Globus pallidus (tissue), 1 donor: ENCODE measurements around the gene XYLT1.

ENCODE experiments used
- DNase-seq: peaks from one replicate; pipeline ENCODE4 v3.0.0-alpha.2; 2015; ENCODE audit warnings: low spot score

The XYLT1 gene

GRCh38 chr16:17224879-17225281 lies 245.9 kb downstream of the XYLT1 start:
- DNase-seq: peak; percentile 63

- DNase-seq: no peak
These were observed 246.4 kb downstream of the XYLT1 start for GRCh38 chr16:17224350-17224749.

- DNase-seq: no peak
These were observed 247.2 kb downstream of the XYLT1 start for GRCh38 chr16:17223576-17223975.

DNA sequence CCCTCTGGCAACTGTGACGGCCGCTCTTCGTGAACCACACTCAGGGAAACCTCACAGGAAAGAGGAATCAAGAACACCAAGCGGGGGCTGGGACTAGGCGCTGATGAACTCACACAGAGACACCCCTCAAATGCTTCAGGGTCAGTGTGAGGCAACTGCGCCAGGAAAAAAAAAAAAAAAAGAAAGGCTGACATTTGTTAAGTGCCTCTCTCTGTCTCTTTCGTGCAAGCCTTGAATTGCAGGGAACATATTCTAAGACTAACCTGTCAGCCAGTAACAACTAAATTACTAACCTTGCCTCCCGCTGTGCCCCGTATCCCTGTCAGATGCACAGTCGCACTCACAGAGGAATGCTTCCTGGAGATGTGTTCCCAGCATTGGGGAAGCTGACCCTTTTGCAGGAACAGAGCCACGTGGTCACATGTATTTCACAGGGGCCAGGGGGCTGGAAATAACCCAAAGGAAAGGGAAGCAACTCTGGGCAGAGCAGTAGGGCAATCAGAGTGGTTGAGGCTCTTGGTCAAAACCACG lies 247.8 kb downstream of the XYLT1 start:
- peak; percentile 57 for DNase-seq

GRCh38 chr16:17219991-17220390 lies 250.8 kb downstream of the XYLT1 start:
- no peak for DNase-seq

DNA sequence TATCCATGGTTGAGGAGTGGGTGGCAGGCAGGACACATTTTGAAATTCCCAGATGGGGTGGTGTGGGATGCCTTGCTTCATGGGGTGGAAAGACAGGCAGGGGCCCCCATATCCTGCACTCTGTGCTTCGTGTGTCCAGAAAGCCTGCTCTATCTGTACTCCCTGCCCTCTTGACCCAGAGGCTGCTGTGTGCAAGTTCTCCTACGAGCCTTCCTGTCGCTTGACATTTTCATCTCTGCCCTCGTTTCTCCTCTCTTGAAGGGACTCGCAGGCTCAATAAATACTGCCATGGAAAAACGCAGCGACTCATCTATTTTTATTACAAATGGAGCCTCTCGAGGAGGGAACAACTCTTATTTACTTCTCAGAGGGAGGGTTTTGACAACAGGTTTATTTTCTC lies 254.8 kb downstream of the XYLT1 start:
- no peak for DNase-seq

DNA sequence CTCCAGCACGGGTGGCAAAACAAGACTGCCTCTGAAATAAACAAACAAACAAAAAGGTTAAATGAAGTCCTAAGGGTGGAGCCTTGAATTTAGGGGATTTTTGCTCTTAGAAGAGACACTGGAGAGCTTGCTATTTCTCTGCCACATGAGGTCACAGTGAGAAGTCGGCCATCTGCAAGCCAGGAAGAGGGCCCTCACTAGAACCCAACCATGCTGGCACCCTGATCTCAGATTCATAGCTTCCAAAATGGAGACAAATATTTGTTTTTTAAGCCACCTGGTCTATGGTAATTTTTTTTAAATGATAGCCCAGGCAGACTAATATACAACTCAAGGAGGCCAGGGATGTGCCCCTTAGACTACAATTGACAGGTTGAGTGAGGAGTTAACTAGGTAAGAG lies 255.5 kb downstream of the XYLT1 start:
- DNase-seq: no peak

DNA sequence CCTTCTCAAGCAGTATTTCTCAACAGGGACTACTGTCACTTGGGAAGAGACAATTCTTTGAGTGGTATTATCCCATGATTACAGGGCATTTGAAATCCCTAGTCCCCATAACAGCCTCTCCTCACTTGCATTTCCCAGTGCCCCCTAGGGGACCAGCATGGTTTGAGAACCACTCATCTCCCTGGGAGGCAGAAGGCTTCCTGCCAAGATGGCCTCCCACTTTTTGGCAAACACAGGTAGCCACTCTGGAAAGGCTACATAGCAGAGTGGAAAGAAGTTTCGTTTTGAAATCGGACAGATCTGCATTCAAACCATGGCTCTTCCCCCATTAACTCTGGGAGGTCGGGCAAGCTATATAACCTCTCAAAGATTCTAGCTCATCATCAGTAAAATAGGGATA lies 256.8 kb downstream of the XYLT1 start:
- DNase-seq: no peak

DNA sequence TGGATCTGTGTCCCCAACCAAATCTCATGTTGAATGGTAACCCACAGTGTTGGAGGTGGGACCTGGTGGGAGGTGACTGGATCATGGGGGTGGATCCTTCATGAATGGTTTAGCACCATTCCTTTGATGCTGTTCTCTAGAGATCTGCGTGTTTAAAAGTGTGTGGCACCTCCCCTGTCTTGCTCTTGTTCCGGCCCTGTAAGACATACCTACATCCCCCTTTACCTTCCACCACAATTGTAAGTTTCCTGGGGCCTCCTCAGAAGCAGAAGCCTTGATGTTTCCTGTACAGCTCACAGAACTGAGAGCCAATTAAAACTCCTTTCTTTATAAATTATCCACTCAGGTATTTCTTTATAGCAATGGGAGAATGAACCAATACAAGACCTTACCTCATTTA lies 257.7 kb downstream of the XYLT1 start:
- no peak for DNase-seq

DNA sequence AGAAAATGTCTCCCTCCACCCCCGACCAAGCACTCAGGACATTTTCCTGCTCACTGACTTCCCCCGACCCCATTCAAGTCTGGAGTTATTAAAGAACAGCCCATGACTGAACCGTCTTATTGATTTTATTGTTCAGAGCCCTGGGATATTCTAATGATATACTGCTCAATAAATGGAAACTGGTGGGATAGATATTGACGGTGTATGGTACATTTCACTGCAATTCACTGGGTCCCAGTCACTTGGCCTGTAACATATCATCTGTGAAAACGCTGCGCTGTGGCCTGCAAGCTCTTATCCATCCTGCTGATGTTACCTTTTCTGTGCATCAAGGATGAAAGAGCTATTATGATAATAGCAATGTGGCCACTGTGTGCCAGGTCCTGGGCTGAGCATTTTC lies 258.2 kb downstream of the XYLT1 start:
- DNase-seq: no peak

GRCh38 chr16:17211797-17212196 lies 259.0 kb downstream of the XYLT1 start:
- DNase-seq: no peak

DNA sequence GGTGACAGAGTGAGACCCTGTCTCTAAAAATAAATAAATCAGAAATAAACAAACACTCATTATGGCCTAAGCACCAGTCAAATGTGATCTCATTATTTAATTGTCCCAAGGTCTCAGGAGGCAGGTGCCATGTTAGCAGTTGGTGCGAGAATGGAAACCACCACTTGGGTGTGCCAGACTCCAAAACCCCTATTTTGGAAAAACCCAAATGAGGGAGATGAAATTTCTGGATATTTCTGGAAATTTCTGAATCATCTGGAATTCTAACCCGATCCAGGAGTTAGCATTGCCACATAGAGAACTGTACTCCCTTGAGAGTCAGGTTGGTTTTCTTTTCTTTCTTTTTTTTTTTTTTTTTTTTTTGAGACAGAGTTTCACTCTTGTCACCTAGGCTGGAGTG lies 264.0 kb downstream of the XYLT1 start:
- DNase-seq: no peak

DNA sequence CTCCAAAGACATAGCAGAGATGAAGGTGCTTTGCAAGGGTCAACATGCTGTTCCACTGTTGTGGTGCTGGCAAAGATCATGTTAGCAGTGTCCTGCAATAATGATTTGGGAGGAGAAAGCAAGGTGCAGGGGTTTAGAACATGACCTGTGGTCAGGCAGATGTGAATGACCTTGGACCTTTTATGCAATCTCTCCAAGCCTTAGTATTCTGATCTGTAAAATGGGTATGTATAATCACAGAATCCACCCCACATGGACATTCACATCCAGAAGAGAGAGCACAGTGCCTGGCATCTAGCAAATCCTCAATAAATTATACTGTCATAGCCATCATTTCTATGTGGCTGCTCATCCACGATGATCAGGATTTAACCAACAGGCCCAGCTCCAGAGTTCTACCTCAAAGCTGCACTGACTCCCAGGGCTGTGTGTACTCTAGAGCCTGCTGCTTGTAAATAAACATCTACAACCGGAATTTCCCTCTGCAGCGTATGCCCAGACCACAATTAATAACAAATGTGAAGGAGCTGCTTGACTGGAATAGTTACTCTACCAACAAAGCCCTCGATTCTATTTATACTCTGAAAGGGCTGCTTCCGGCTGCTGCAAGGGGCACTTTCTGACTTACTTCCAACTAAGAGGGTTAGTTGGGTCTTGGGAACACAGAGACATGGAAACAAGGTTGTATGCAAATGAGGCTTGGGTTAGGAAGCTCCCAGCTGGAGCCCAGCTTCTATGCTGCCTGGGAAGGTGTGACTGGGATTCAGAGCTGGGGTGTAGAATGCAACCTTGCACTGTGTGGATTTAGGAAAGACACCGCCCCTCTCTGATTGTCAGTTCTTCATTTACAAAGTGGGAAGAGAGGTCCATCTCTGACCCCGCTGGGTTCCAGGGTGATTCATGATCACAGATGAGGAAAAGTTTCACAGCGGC lies 265.2 kb downstream of the XYLT1 start:
- DNase-seq: peak; percentile 25

DNA sequence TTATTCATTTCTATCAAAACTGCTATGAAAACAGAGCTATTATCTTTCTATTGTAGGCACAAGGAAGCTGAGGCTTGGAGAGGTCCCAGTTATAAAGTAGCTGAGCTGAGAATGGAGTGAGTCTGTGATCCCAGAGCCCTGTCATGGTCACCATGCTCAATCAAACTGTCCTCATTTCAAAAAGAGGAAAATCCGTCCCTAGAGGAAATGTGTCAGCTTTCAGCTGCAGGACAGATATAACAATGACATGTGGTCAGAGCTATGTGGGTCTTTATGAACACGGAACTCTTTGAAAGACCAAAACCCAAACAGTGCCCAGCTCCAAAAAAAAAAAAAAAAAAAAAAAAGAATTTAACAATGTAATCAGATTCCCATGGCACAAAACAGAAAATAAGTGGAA lies 266.1 kb downstream of the XYLT1 start:
- DNase-seq: peak; percentile 44

DNA sequence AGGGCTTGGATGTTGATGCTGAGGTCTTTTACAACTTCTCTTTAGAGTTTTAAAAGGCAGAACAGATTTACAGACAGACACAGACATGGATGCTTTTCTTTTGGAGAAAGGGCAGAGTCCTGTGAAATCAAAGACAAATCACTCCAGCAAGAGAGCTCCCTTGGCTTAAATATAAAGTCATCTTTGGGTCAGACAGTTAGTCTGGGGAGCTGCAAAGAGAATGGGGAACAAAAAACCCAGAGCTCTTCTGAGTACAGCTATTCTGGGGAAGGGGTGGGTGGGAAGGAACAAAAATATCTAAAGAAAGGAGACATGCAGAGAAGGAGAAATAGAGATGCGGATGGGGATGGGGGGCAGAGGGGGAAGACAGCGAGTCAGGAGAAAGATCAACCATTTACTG lies 266.6 kb downstream of the XYLT1 start:
- DNase-seq: peak; percentile 36

DNA sequence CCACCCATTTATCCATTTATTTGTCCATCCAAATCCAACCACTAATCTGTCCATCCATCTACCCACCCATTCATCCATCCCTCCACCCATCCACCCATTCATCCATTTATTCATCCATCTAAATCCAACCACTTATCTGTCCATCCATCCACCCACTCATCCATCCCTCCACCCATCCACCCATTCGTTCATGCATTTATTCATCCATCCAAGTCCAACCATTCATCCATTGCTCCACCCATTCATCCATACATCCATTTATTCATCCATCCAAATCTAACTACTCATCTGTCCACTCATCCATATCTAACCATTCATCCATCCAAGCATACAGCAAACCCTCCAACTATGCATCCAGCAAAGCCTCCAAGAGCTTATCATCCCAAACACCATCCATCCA lies 267.3 kb downstream of the XYLT1 start:
- no peak for DNase-seq

DNA sequence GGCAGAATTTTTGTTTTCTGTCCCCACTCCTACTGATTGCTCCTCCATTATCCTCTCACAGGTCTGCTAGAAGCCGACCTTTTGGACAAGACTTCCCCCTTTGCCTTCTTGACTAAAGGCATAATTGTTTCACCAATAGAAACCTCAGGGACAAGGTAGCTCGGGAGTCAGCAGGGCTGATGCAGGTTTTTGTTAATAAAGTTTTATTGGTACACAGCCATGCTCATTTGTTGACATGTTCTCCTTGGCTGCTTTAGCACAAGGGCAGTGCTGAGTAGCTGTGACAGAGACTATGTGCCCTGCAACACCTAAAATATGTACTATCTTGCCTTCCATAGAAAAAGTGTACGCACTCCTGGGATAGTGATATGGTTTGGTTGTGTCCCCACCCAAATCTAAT lies 271.6 kb downstream of the XYLT1 start:
- no peak for DNase-seq

GRCh38 chr16:17196526-17196925 lies 274.2 kb downstream of the XYLT1 start:
- DNase-seq: no peak

GRCh38 chr16:17194190-17194780 lies 276.5 kb downstream of the XYLT1 start:
- peak; percentile 35 for DNase-seq

- no peak for DNase-seq
These were observed 277.1 kb downstream of the XYLT1 start for GRCh38 chr16:17193566-17194100.

DNA sequence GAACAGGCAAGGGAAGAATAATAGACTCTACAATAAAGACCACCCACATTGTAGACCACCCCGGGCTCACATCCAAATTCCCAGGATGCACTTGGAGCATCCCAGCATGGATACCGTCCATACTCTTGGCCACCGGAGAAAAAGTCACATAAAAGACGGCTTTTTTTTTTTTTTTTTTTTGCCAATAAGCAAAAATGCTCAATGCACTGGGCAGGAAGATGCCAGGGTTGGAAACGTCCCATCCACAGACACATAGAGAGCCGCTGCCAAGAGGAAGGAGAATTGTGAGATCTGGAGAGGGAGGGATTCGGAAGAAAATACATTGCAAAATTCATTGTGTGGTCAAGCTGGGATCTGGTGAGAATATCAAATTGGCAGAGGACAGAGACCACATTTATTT lies 286.7 kb downstream of the XYLT1 start:
- no peak for DNase-seq

DNA sequence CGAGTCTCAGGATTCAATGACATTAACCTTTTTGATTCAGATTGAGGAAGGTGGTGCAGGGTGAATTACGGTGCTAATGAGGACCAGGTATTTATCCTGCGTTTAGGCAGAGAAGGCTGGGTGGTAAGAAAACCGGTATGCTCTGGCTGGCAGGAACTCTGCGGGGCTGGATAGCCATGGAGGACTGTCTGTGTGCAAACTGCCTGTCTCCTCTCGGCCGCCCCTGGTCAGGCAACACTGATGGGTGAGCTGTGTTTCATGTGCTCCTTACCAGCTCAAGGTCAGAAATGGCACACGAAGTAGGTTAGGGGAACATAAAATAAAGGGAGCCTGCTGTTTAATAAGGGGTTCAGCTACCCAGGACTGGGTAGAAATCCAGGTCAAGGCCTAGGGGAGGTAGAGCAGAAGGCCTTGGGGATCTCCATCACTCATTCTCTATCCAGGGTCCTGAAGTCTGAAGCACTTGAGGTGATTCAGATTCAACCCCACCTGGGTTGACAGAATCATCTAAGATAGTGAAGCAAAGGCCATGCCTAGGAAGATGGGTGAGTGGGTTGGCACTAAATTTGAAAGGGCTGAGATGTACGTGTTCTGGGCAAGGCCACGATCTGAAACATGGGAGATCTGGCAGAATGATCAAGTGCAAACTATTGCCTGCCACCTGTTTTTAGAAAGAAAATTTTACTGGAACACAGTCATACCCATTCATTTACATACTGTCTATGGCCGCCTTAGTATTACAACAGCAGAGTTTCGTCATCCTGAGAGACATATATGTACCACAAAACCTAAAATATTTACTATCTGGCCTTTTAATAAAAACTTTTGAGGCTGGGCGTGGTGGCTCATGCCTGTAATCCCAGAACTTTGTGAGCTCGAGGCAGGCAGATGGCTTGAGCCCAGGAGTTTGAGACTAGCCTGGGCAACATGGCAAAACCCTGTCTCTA lies 292.5 kb downstream of the XYLT1 start:
- no peak for DNase-seq
